ENCODE results near the gene NR1D1.
A peak's percentile ranks its signal among the peaks of the same experiment; 100 is the strongest.

NR1D1 gene

DNA sequence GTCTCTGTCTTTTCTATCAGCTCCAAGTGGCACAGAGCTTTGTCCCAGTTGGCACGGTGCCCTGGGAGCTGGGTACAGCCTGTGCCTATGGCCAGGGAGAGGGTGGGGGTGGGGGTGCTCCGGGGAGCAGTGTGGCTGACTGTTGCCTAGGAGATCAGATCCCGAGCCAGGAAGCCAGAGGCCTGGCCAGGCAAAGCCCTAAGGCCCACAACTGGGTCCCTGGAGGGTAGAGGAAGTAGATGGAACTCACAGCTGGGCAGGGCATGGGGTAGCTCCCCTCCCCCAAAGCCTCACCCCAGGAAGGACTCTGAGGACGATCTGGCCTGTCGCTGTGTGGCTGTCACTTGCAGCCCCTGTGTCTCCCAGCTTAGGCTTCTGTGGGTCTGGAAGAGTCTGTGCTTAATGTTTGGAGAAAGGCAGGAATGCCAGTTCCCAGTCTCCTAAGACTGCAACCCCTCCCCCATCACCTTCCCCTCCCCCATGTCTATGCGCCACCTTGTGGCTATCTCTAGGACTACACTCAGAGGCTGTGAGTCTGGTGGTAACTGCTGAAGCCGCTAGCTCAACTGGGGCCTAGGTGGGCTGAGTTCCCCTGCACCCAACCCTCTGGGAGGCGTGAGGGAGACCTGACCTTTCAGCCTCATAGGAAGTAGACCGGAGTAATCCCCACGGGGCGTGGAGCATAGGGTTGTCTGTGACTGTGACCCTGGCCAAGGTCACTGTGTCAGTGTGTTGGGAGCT lies 25.0 kb downstream of the NR1D1 start:
- peak; percentile 61 for DNase-seq (ENCODE audit: low read depth)

DNA sequence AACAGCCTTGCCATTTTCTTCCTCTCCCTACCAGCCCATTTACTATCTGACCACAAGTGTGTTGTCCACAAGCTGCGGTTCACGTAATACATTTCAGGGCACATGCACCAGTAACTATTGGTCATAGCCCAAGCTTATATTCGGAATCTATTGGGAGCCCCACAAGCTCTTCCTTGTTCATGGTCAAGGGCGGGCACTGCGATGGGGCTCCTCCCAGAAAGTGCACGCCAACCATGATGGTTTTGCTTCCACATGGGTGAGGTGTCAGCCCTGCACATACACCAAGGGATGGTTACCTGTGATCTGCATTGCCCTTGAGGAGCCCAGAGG lies 25.6 kb downstream of the NR1D1 start:
- DNase-seq (ENCODE audit: low read depth): no peak

DNA sequence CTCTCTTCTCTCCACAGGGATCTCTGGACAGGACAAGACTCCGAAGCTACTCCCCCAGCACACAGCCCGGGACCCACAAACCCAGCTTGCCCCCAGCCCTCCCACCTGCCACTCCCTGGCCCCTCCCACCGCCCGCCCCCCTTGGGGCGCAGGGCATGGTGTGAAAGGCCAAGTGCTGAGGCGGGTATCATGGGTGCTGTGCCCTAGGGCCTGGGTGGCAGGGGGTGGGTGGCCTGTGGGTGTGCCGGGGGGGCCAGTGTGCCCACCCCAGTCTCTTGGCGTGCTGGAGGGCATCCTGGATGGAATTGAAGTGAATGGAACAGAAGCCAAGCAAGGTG lies 26.2 kb downstream of the NR1D1 start:
- DNase-seq (ENCODE audit: low read depth): no peak

DNA sequence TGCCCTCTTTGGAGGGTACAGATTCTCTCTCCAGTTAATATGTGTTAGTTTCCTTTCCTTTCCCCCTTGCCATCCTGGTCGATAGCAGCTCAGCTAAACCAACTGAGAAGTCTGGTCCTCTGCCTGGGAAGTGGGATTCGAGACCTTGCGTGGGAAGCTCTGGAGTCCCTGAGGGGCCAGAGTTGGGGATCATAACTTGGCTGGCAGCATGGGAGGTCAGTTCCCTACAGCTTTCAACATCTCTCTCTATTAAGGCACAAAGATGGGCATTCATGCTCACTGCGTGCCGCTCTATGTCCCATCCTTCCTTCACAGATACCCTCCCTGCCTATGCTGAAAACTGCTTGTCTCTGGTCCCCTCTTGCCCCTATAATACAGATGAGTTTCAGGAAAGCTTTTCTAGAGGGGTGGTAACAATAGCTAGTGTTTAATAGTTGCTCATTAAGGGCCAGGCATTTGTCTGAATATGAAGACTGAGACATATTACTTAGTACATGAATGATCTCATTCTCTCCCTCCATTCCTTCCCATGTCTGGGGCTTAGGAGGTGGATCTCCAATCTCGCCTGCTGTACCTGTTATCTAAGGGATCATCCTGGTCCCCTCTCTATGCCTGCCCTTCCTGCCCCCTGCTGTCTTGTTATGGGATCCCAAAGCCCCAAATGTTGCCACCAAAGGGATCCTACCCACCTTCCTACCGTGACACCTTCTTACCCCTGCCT lies 26.8 kb downstream of the NR1D1 start:
- no peak for DNase-seq (ENCODE audit: low read depth)

DNA sequence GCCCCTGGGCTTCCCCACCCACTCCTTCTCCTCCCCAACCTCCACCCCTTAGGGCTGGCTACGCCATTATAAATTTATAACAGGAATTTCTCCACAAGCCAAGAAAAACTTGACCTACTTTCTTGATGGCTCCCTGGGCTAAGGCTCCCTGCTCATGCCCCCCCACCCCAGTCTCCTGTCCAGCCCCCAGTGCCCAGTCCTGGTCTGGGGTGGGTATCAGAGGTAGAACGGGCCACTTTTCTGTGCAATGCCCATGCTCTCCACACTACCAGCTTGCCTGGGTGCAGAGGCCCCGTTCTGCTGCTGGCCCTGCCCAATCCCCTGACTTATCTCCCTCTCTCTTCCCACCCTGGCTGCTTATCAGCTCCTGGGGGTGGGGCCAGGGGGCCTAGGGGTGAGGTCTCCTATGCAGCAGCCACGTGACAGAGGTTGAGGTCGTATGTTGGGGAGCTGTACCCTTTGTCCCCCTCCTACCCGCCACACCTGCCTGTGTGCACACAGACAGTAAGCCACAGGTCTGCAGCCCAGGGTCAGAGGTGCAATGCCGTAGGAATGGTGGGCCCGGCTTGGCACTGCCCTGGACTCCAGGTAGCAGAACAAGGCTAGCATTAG lies 27.5 kb downstream of the NR1D1 start:
- no peak for DNase-seq (ENCODE audit: low read depth)

DNA sequence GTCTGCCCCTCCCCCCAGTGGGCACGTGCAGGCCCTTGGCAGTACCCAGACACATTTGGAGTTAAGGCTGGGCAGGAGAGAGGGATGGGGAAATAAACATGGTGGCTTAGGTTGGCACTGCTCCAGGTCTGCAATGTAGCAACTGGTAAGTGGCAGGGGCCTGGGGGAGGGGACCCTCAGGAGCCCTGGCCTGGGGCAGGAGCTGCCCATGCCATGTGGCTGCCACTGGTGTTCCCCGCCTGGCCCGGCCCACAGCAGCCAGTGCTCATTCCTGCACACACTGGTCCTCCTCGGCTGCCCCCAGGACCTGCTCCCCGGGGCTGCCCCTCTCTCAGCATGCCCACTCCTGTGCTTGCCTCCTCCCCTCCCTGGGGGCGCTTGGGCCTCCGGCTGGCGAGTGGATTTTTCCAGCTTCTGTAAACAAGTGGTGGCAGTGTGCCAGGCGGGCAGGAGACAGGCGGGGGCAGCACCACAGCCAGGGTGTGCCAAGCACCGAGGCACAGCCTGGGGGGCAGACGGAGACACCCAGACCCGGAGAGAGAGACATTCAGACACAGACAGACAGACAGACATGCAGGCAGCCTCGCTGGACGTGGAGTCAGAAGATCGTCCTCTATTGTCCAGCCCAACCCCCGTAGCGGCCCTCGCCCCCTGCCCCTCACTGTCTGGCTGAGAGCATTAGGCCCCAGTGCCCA lies 28.2 kb downstream of the NR1D1 start:
- no peak for DNase-seq (ENCODE audit: low read depth)

DNA sequence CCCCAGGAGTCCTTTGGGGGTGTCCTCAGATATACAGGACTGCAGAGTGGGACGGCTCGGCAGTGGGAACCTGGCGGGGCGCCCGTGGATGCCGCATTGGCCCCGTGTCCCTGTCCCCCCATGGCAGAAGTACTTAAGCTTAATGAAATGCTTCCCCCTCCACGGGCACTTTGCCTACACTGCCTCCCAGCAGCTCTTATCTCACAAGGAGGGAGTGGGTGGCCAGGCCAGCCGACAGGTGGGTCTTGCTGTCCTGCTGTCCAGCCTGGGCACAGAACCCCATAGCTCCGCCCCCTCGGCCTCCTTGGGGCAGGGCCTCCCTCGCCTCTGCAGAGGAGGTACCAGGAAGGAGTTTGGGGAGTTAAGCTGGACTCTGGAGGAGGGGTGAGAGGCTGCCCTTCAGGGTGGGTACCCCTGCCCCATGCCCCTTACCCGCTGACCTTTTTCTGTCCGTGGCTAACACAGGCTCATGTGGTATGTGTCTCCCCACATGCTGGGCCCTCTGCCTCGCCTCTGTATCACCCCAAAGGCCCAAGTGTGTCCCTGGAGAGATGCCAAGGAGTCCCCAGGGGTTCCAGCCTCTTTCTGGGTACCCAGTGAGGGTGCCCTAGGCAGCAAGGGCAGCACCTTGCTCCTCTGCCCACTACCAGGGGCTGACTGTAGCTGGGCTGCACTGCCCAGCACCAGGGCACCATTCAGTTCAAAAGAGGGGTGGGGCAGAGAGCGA lies 28.9 kb downstream of the NR1D1 start:
- no peak for DNase-seq (ENCODE audit: low read depth)

DNA sequence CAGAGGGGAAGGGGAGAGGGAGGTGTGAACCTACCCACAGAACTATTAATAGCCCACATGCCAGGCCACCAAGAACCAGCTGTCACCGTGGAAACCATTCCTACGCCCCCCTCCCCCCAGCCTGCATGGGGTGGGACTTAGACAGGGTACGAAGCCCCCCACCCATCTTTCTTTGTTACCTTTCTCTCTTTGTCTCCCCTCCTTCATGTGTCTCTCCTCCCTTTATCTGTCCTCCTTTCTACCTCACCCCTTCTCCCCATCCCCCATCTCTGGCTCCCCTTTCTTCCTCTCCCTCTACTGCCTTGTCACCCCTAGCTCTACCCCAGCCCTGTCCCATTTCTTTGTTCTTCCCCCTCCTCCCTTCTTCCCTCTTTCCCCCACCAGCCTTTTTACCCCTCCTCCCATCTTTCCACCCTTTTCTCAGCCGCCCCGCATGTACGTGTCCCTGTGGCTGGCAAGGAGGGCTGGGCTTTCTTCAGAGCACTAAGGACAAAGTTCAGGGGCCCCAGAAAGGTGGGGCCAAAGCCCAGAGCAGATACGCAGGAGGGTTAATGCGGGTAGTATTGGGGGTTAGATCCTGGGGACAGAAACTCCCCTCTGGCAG lies 29.6 kb downstream of the NR1D1 start:
- DNase-seq (ENCODE audit: low read depth): no peak

DNA sequence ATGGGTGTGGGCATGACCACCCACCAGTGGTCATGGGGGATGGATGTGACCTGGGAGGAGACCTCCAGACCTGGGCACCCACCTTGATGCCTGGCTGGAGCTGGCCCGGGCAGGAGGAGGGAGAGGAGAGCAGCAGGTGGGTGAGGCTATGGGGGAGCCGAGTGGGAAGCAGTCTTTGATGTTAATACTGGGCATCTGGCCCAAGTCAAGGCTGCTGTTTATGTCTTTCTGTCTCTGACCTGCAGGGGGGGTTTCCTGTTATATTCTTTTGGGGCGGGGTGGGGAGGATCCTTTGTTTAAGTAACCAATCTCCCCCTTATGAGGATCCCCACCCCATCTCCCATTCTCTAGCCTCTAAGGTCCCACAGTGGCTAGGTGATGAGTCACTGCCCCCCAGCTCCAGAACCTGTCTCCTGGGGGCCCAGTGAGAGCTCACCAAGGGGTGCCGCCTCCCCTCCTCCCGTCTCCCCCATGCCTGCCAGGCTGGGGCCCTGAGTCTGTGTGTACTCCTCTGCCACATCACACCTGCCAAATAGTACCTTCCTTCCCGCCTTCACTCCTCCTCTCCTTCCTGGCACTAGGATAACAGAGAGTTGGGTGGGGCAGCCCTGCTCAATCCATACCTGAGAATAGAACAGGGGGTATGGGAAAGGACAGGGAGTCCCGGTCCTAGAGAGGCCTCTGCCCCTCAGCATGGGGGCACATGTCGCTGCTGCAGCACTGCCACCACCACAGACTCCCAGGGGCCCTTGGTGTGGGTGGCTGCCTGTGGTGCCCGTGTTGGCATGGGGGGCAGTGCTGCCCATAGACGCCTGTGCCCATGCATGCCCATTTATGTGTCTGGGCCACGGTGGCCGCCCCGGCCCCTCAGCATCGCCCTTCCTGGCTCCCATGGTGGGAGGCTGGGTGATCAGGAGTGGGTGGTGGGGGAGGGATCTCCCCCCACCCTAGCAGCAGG lies 30.4 kb downstream of the NR1D1 start:
- DNase-seq (ENCODE audit: low read depth): no peak

DNA sequence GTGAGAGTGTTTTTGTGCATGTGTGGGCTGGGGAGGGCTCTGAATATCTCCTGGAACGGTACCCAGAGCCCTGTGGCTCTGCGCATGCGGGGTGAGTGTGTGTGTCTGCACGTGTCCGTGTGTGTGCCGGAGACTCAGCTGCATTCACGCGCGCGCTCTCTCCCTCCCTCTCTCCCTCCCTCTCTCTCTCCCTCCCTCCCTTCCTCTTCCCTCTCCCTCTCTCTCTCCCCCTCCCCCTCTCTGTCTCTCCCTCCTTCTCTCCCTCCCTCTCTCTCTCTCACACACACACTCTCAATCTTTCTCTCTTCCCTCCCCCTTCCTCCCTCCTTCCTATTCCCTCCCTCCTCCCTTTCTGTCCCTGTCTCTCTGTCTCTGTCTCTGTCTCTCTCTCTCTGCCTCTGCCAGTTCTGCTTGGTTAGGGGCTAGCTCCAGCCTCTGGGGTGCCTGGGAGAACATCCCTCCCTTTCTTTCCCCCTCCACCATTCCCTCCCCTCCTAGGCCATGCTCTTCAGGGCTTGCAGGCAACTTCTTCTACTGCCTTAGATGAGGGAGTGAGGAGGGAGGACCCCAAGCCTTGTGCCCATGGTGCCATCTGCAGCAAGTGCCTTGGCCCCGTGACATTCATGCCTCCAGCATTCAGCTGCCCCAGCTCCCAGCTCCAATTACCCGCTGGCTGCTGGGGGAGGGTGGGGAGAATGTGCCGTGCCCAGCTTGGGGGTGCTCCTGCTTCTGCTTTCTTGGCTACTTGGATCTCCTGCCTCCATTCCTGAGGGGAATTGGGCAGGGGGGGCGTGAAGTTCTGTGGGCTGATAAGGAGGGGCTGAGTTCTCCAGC lies 31.3 kb downstream of the NR1D1 start:
- peak; percentile 77 for DNase-seq (ENCODE audit: low read depth)

DNA sequence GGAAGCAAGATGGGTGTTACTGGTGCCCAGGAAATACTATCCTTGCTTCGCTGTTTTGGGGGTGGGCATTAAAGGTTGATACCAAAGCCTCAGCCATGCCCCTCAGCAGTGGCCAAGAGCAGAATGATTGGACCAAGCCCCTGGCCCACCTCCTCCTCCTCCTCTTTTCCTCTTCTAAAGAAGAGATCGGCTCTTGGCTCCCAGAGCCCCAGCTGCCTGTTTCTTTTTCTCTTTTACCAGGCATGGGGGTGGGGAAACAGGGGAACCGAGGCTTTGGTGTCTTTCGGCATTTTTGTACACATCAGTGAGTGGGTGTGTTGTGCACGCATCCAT lies 31.8 kb downstream of the NR1D1 start:
- DNase-seq (ENCODE audit: low read depth): no peak

DNA sequence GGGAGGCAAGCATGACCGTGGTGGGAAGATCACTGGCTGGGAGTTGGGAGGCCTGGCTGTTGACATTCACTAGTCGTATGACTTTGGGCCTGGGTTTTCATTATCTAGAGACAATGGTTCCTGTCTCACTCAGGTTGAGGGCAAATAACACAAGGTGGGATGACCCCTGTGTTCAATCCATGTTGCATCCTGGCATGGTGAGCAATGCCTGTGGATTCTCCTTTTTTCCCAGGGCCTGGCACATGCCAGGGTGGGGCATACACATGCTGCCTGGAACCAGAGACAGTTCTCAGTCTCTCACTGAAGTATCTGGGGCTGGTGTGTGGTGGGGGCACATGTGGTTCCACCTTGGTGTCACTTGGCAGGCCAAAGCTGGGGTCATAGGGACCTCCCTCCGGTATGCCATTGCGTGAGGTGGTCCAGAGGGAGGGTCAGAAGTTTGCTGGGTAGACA lies 32.2 kb downstream of the NR1D1 start:
- no peak for DNase-seq (ENCODE audit: low read depth)

DNA sequence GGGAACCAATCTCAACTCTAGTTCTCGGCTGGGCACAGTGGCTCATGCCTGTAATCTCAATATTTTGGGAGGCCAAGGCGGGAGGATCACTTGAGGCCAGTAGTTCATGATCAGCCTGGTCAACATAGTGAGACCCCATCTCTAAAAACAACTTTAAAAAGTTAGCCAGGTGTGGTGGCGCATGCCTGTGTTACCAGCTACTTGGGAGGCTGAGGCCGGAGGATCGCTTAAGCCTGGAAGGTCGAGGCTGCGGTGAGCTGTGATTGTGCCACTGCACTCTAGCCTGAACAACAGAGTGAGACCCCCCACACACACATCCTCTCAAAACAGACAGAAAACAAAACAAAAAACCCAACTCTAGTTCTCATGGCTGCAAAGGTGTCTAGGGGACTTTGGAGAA lies 32.7 kb downstream of the NR1D1 start:
- no peak for DNase-seq (ENCODE audit: low read depth)

DNA sequence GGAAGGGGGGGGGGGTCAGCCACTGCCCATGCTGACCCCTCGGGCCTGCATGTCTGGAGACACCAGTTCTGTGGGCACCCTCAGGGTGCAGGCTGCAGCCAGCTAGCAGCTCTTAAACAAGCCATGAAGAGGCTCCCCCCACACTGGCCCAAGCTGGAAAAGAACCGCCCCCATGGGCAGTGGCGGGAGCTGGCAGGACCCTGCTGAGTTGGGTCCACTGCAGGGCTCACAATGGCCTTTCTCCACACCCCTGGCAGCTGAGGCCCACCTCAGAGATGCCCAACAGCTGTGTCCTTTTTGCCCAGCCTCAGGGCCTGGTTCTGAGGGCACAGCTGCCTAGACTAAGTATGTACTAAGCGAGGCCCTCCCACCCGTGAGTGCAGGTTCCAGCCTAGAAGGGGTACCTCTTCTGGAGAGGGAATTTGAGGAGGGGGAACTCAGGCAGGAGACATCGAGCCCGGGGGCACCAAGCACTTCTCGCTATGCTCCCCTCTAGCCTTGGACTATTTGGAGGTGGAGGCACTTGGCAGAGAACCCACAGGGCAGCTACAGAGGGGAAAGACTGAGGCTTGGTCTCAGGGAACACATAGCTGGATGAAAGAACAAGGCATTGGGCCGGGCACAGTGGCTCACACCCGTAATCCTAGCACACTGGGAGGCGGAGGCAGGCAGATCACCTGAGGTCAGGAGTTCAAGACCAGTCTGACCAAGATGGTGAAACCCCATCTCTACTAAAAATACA lies 34.4 kb downstream of the NR1D1 start:
- DNase-seq (ENCODE audit: low read depth): no peak

DNA sequence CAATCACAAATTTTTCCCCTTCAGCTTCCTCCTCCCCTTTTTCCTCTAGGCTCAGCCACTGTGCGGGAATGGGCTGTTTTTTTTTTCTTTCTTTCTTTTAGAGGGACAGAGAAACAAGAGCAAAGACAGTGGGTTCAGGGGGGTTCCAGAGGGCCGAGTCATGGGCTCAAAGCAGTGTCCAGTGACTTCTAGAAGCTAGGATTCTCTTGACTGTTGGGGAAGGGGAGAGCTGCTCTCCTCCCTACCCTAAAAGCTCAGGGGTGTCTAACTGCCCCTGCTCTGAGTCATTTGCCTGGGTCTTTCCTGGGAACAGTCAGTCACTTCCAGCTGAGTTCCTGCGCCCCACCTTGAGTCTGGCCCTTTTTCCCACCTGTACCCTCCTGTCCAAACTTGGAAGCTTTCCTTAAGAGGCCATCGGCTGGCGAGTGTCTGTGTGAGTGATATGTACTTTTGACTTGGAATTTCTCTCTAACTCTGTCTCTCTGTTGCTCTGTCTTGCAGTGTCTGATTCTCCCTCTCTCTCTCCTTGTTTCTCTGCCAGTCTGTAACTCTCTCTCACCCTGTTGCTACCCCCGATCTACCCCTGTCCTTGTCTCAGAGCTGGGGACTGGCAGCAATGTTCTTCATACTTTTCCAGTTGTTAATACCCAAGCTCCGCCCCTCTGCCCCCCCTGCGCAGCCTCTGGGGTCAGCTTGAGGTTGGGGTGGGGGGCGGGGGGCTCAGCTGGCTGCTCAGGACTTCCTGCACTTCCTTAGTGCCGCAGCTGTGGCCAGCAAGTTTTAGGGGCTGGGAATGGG lies 35.2 kb downstream of the NR1D1 start:
- no peak for DNase-seq (ENCODE audit: low read depth)

DNA sequence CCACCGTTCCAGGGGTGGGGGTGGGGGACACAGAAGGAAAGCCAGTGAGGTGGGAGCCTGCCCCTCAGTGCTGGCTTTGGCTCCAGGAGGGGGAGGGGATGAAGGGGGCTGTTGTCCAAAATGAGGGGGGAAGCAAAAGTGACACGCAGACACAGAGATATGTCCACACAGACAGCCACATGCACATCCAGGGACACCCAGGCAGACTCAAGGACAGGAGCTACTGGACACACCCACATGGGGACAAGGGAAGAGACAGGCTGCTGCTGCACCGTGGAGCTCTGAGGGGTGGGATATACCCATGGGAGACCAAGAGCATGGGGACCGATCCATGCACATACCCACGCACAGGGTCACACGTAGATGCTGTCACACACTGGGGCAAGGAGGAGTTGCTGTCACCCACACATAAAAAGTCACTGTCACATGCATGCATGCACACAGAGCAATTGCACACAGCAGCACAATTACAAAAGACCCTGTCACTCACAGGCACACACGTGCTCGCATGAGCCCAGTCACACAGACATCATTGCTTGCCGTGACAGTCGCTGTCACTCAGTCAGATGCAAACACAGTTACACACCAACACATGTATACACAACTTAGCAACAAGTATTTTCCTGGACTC lies 36.4 kb downstream of the NR1D1 start:
- DNase-seq (ENCODE audit: low read depth): no peak

DNA sequence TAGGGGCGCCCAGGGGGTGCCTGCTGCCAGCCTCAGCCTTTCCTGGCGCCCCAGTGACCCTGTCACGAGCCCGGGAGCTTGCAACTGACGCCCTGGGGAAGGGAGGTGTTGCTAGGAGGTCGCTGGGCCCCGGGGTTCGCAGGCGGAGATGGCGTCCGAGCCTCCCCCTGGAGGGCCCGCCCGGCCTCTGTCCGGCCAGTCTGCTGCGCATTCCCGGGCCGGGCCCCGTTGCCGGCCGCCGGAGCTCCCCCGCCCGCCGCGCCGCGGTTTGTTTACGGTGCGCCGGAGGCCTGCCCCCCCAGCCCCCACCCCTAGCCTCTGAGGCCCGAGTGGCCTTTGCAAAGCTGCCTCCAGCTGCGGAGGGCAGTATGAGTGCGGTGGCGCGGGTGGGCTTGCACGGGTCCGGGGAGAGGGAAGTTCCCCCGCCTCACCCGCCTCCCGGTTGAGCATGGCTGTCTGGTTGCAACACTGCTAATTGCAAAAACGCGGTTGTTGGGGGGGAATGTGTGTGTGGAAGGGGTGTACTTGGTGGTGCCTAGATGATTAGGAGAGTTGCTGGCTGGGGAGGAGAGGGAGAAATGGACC lies 37.1 kb downstream of the NR1D1 start:
- no peak for DNase-seq (ENCODE audit: low read depth)

Data from activated T-cell treated with anti-CD3 and anti-CD28 coated beads for 1 hour (primary cell).